ENCODE results near the gene GNPNAT1.
"Not testable (repeated sequence)": the region's sequence is repeated elsewhere in the genome, so short reads cannot be mapped to it uniquely, and the experiment has no call there.

Gene GNPNAT1

GRCh38 chr14:52789118-52789517 is 2.3 kb downstream of the GNPNAT1 start:
- DNase-seq, result no peak

GRCh38 chr14:52786887-52787286 is 4.5 kb downstream of the GNPNAT1 start:
- no peak for DNase-seq

- no peak for DNase-seq
Measured at GRCh38 chr14:52783206-52783605, 8.2 kb downstream of the GNPNAT1 start.

- DNase-seq, result no peak
Measured at GRCh38 chr14:52781629-52782028, 9.8 kb downstream of the GNPNAT1 start.

GRCh38 chr14:52780893-52781292 is 10.5 kb downstream of the GNPNAT1 start:
- no peak for DNase-seq

GRCh38 chr14:52778702-52779101 is 12.7 kb downstream of the GNPNAT1 start:
- no peak for DNase-seq

GRCh38 chr14:52776816-52777215 is 14.6 kb downstream of the GNPNAT1 start:
- DNase-seq, result no peak

GRCh38 chr14:52769887-52770286 is 21.5 kb downstream of the GNPNAT1 start:
- no peak for DNase-seq

- DNase-seq, result no peak
Measured at GRCh38 chr14:52767058-52767833, 24.2 kb downstream of the GNPNAT1 start.

- DNase-seq, result not testable (repeated sequence)
Measured at GRCh38 chr14:52762923-52763322, 28.5 kb downstream of the GNPNAT1 start.

GRCh38 chr14:52759145-52759544 is 32.3 kb downstream of the GNPNAT1 start:
- no peak for DNase-seq

GRCh38 chr14:52755607-52756316 is 35.6 kb downstream of the GNPNAT1 start:
- no peak for DNase-seq

- DNase-seq, result no peak
Measured at GRCh38 chr14:52748647-52749292, 42.6 kb downstream of the GNPNAT1 start.

GRCh38 chr14:52741865-52742264 is 49.5 kb downstream of the GNPNAT1 start:
- DNase-seq, result no peak

GRCh38 chr14:52740751-52741150 is 50.7 kb downstream of the GNPNAT1 start:
- DNase-seq, result no peak

GRCh38 chr14:52738409-52738808 is 53.0 kb downstream of the GNPNAT1 start:
- DNase-seq, result peak in 1 of 2 experiments; percentile 6

GRCh38 chr14:52735921-52736489 is 55.4 kb downstream of the GNPNAT1 start:
- no peak for DNase-seq

GRCh38 chr14:52733824-52734223 is 57.6 kb downstream of the GNPNAT1 start:
- DNase-seq, result no peak

- DNase-seq, result no peak
Measured at GRCh38 chr14:52730709-52731111, 60.7 kb downstream of the GNPNAT1 start.

- DNase-seq, result peak; percentile 99
Measured at GRCh38 chr14:52729925-52730708, 61.3 kb downstream of the GNPNAT1 start, which contains the start of gene STYX. Gene STYX (plus strand): TSS chr14:52730166. CDS start chr14:52730475, 309 bp downstream.

GRCh38 chr14:52729585-52729924 is 61.9 kb downstream of the GNPNAT1 start:
- DNase-seq, result no peak

GRCh38 chr14:52729035-52729434 is 62.4 kb downstream of the GNPNAT1 start:
- not testable (repeated sequence) for DNase-seq

- not testable (repeated sequence) for DNase-seq
Measured at GRCh38 chr14:52727509-52727908, 63.9 kb downstream of the GNPNAT1 start.
